ENCODE data around the gene OTUD4.
"Not testable (repeated sequence)": the region's sequence is repeated elsewhere in the genome, so short reads cannot be mapped to it uniquely, and the experiment has no call there.

The OTUD4 gene

GRCh38 chr4:145153181-145153903 lies 27.0 kb downstream of the OTUD4 start:
- TF ChIP-seq, protein P1, sequence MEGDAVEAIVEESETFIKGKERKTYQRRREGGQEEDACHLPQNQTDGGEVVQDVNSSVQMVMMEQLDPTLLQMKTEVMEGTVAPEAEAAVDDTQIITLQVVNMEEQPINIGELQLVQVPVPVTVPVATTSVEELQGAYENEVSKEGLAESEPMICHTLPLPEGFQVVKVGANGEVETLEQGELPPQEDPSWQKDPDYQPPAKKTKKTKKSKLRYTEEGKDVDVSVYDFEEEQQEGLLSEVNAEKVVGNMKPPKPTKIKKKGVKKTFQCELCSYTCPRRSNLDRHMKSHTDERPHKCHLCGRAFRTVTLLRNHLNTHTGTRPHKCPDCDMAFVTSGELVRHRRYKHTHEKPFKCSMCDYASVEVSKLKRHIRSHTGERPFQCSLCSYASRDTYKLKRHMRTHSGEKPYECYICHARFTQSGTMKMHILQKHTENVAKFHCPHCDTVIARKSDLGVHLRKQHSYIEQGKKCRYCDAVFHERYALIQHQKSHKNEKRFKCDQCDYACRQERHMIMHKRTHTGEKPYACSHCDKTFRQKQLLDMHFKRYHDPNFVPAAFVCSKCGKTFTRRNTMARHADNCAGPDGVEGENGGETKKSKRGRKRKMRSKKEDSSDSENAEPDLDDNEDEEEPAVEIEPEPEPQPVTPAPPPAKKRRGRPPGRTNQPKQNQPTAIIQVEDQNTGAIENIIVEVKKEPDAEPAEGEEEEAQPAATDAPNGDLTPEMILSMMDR (IDR thresholded peaks at IDR 0.05; ENCODE audit: low read depth, low read length), result no peak
- H3K36me3 ChIP-seq, result peaks cover 66% of the 10 kb centered on the region
- no peaks in the 10 kb centered on the region for H3K9me3 ChIP-seq (ENCODE audit: severe bottlenecking)
- no peak overlapping the region for H3K4me3 ChIP-seq (ENCODE audit: low read depth, low read length)
- no peak for DNase-seq
- H3K27ac ChIP-seq, result no peak overlapping the region
- H3K27me3 ChIP-seq (ENCODE audit: insufficient read depth, low read depth, severe bottlenecking), result no peaks in the 10 kb centered on the region

DNA sequence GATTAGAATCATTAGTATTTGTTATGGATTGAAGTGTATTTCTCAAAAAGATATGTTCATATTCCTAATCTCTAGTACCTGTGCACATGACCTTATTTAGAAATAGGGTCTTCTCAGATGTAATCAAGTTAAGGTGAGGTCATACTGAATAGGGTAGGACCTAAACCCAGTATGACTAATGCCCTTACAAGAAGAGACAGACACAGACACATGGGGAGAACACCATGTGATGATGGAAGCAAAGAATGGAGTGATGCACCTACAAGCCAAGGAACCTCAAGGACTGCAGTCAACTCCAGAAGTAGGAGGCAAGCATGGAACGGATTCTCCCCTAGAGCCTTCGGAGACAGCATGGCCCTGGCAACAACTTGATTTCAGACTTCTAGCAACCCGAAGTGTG lies 31.4 kb downstream of the OTUD4 start:
- TF ChIP-seq, protein P1 (IDR thresholded peaks at IDR 0.05; ENCODE audit: low read depth, low read length), result no peak
- Histone ChIP-seq H3K27ac (no peak overlapping the region), H3K9me3 (ENCODE audit: severe bottlenecking) (no peaks in the 10 kb centered on the region), H3K4me3 (ENCODE audit: low read depth, low read length) (no peak overlapping the region), H3K36me3 (peaks cover 87% of the 10 kb centered on the region), H3K27me3 (ENCODE audit: insufficient read depth, low read depth, severe bottlenecking) (no peaks in the 10 kb centered on the region)
- DNase-seq, result no peak

GRCh38 chr4:145136219-145136618 lies 44.2 kb downstream of the OTUD4 start:
- not testable (repeated sequence) for H3K4me3 ChIP-seq (ENCODE audit: low read depth, low read length); H3K27ac ChIP-seq; DNase-seq; H3K9me3 ChIP-seq (ENCODE audit: severe bottlenecking); H3K27me3 ChIP-seq (ENCODE audit: insufficient read depth, low read depth, severe bottlenecking)
- H3K36me3 ChIP-seq, result peaks cover 32% of the 10 kb centered on the region

DNA sequence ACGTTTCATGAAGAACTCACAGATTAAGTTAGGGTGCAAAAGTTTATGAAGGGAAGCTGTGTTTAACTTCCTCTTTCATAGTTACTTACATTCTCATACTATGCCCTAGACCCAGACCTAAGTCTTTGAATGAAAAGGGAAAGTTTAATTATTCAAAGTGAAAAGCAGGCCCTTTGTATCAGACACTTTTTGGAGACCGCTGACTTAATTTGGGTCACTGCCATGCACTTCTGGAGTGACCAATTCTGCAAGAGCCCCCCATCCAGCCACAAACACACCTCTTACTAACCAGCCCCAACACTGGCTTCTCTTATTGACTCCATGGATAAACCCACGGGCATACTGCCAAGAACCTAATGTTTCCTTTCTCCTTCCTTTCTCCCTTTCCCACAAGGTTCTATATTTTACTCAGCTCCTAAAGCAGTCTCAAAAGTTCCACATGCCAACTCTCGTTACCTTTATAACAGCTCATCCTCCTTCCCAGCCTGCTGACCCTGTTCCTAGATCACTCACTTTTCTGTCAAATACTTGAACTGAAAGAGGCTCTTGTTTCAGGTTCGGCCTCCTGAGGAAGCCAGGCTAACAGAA lies 47.8 kb downstream of the OTUD4 start:
- TF ChIP-seq, protein P1 (IDR thresholded peaks at IDR 0.05; ENCODE audit: low read depth, low read length), result no peak
- DNase-seq, result no peak
- no peaks in the 10 kb centered on the region for H3K27me3 ChIP-seq (ENCODE audit: insufficient read depth, low read depth, severe bottlenecking)
- H3K36me3 ChIP-seq, result peaks cover 11% of the 10 kb centered on the region
- H3K27ac ChIP-seq, result no peak overlapping the region
- H3K9me3 ChIP-seq (ENCODE audit: severe bottlenecking), result no peaks in the 10 kb centered on the region
- no peak overlapping the region for H3K4me3 ChIP-seq (ENCODE audit: low read depth, low read length)

GRCh38 chr4:145131848-145132247 lies 48.5 kb downstream of the OTUD4 start:
- Histone ChIP-seq H3K4me3 (ENCODE audit: low read depth, low read length) (no peak overlapping the region), H3K27me3 (ENCODE audit: insufficient read depth, low read depth, severe bottlenecking) (no peaks in the 10 kb centered on the region), H3K27ac (no peak overlapping the region), H3K36me3 (peaks cover 14% of the 10 kb centered on the region), H3K9me3 (ENCODE audit: severe bottlenecking) (no peaks in the 10 kb centered on the region)
- no peak for DNase-seq
- TF ChIP-seq, protein P1 (IDR thresholded peaks at IDR 0.05; ENCODE audit: low read depth, low read length), result no peak

GRCh38 chr4:145130788-145131399 lies 49.5 kb downstream of the OTUD4 start:
- H3K4me3 ChIP-seq (ENCODE audit: low read depth, low read length), result no peak overlapping the region
- DNase-seq, result peak; percentile 28
- peaks cover 24% of the 10 kb centered on the region for H3K36me3 ChIP-seq
- H3K9me3 ChIP-seq (ENCODE audit: severe bottlenecking), result no peaks in the 10 kb centered on the region
- peak overlapping the region; percentile 13 for H3K27ac ChIP-seq
- TF ChIP-seq, protein P1 (IDR thresholded peaks at IDR 0.05; ENCODE audit: low read depth, low read length), result no peak
- no peaks in the 10 kb centered on the region for H3K27me3 ChIP-seq (ENCODE audit: insufficient read depth, low read depth, severe bottlenecking)
